T-helper 2 cell (primary cell): Measurements from ENCODE around the gene SLC37A2.

Source experiments
- DNase-seq, 5 experiments: peaks; one replicate each; pipeline versions ENCODE4 v3.0.0 to v3.0.0-alpha.2; 2012 to 2022

Gene SLC37A2

GRCh38 chr11:125111343-125112207 lies 48.5 kb downstream of the SLC37A2 start, which contains the start of gene TMEM218:
TMEM218 (minus strand) TSS chr11:125111626; CDS start chr11:125102241, 9,385 bp downstream.
- DNase-seq, result peak; percentile 84 to 99 (median 95)

DNA sequence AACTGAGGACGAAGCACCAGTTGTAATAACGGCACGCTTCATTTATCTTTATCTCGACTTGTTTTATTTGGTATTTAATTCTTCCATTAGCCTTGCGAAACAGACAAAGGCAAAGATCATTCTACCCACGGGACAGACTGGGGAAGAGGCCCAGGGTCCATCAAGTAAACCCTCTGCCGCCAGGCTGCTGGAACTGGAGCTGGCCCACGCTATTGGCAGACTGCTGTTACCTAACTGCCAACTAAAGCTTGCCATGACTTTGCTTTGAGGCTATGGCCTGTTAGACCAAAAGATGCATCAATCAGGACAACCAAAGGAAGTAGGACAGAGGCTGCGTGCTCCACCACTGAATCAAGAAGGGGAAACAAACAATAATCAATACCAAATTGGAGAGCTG lies 49.1 kb downstream of the SLC37A2 start:
- no peak for DNase-seq

- DNase-seq, result peak in 1 of 5 experiments; percentile 5
Measured at GRCh38 chr11:125114518-125114917, 51.4 kb downstream of the SLC37A2 start.

DNA sequence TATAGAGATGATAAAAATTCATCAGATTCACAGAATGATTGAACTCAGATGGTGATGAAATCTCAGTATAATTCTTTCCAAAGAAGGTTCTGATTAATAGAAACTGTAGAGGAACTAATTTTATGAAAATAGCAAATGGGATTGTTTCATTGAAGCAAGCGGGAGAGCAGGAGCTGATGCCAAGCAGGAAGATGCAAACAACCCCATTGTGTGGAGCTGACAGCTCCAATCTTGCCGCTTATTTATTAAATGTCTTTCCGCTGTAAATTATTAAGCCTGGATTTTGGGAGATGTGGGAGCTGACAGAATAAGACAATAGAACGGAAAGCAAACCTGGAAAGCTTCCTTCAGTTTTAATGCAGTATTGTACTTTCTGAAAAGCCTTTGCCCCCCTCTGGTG lies 54.3 kb downstream of the SLC37A2 start:
- DNase-seq, result no peak

- no peak for DNase-seq
Measured at GRCh38 chr11:125123194-125123946, 60.3 kb downstream of the SLC37A2 start.

GRCh38 chr11:125123947-125124617 lies 61.0 kb downstream of the SLC37A2 start:
- DNase-seq, result peak in 1 of 5 experiments; percentile 49

- DNase-seq, result no peak
Measured at GRCh38 chr11:125124618-125124992, 61.5 kb downstream of the SLC37A2 start.

- no peak for DNase-seq
Measured at GRCh38 chr11:125128450-125128849, 65.3 kb downstream of the SLC37A2 start.

DNA sequence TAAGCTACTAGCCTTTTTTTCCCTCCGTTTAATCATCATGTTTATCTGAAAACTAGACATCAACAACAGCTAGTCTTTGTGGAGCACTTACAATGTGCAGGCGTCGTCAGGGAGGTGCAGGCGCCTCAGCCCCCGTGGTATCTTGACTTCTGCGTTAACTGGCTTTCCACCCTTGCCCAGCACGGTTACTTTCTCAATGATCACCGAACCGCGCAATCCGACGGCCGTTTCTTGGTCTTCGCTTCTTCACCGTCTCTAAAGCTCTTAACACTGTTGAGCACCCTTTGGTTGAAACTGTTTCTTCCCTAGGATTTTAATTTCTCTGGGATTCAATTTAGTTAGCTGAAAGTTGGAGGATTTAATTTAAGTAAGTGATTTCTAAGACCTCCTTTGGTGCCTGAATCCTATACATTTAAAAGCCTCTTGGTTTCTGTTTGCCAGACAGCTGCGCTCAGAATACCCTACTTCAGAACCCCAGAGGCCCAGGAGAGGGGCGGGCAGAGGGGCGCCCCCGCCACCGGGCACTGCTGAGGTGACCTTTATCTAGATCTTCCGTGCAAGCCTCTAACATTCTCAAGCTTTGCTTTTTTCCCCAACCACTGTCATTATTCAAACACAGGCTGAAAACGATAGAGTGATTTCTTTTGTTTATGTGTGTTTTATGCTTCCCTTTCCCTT lies 66.3 kb downstream of the SLC37A2 start:
- no peak for DNase-seq

- no peak for DNase-seq
Measured at GRCh38 chr11:125132071-125132470, 69.0 kb downstream of the SLC37A2 start.

DNA sequence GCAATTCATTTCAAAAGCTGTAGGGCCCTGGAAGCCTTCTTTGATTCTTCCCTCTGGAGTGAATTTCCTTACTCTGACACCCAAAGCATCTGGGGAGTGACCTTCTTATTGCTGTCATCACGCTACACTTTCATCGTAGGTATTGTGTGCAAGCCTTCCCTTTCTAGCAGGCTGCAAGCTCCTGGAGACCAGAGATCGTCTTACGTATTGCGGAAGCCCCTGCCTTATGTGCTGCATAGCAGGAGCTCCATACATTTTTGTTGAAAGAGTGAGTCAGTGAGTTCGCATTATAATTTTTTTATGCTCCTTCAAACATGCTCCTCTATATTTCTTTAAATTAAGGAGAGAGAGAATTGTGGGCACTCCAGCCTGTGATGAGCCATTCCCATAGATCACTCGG lies 69.5 kb downstream of the SLC37A2 start:
- no peak for DNase-seq

DNA sequence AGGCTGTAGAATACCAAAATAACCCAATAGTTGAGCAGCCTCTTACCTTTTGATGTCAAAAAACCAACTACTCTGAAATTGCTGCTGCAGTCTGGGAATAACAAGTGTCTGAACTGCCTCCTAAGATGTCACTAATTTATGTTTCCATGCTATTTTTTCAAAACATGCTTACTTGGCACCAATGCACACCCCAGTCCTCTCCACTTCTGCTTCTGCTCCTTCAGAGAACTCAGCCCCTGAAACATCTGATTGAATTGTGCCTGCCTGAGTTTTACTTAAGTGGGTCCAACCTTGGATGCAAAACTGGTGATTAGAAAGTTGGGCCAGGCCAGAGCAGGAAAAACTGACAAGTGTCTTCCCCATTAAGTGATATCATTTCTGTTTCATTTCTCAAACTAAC lies 72.9 kb downstream of the SLC37A2 start:
- DNase-seq, result no peak

GRCh38 chr11:125138966-125139365 lies 75.9 kb downstream of the SLC37A2 start:
- DNase-seq, result no peak

GRCh38 chr11:125139778-125140177 lies 76.7 kb downstream of the SLC37A2 start:
- DNase-seq, result no peak
